Smooth muscle cell of the brain vasculature (primary cell): ENCODE measurements around the gene RNF182.
"Not testable (repeated sequence)": the region's sequence is repeated elsewhere in the genome, so short reads cannot be mapped to it uniquely, and the experiment has no call there.

Source experiments
- DNase-seq: peaks from one replicate; pipeline ENCODE4 v3.0.0-alpha.2; 2012; ENCODE audit warnings: low read depth, low spot score

Gene RNF182

DNA sequence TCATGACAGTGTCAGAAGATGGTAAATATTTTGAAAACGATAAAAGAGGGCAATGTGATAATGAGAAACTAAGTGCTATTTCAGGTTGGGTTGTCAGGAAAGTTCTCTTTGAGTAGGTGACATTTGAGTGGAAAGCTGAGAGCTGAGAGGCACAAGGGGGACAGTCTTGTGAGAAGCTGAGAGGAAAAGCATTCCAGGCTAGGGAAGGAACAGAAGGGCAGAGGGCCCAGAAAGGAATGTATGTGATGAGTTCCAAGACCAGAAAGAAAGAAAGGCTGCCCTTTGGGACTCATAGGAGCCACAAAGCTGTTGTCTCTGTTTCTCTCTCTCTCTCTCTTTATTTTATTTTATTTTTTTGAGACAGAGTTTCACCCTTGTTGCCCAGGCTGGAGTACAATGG is 7.6 kb upstream of the RNF182 start:
- DNase-seq = peak; percentile 9

DNA sequence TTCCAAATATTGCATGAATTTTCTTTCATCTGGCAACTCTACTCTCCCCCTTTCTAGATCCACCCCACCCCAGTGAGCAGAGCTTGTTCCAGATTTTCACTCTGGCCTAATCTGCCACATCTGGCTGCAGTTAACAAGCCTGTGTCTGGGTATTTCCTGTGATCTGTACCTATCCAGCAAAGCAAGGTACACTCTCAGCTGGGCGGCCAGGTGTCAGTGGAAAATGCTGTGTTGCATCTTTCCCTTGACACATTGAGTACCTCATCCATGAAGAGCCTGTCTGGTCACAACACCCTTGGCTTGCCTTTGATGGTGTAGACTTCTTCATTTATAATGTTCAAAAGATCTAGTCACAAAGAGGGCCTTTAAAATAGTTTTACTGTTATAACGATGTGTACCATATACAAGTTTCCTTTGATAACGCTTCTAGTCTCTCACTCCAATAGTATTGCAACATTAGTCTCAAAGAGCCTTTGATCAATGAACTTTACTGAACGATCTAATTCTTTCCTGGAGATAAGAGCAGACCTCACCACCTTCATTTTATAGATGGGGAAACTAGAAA is 6.0 kb upstream of the RNF182 start:
- no peak for DNase-seq

DNA sequence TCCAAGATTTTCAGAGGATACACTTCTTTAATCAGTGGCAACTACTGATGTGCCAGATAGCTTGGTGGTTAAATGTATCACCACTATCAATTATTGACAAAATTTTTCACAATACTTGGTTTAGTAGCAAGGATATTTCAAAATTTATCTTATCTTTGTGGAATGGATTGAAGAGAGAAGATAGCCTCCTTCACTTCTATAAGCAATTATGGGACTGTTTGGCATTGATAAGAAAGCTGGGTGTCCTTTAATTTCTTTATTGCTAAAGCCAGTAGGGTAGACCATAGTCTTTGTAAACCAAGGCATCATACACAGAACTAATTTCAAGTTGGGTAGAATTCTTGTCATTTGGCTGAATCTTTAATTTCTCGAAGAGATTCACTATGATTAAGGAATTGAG is 4.9 kb upstream of the RNF182 start:
- DNase-seq = no peak

DNA sequence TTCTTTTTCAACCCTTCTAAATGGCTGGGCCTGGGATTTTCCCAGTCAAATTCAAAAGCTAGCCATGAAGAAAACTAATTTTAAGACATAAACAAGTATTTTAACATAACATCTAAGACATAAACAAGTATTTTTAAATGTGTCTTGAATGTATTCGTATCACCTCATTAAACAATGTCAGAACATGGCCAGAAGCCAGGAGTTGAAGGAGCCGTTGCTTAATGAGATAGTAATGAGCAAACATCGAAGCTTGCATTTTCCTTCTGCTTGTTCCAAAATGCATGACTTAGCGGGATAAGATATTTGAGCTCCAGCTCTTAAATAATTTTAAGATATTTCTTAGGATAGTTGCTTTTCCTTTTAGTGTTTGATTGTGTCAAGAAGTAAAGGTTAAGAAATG is 4.2 kb upstream of the RNF182 start:
- DNase-seq = no peak

DNA sequence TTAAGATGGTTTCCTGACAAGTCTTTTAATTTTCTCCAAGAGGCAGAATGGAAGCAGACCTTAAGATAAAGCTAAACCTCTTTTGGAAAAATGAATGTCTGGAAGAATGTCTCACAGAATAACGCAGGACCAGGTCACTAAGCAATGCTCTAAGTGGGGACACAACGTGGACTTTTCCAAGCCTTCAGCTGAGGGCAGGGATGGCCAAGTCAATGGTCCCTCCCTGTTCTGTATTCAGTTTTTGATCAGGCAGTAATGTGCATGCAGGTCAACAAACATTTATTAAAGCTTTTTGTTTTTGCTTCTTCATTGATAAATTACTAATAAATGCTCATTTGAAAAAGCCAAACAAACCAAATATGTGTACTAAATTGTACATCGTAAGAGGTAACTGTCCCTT is 2.0 kb upstream of the RNF182 start:
- DNase-seq = no peak

DNA sequence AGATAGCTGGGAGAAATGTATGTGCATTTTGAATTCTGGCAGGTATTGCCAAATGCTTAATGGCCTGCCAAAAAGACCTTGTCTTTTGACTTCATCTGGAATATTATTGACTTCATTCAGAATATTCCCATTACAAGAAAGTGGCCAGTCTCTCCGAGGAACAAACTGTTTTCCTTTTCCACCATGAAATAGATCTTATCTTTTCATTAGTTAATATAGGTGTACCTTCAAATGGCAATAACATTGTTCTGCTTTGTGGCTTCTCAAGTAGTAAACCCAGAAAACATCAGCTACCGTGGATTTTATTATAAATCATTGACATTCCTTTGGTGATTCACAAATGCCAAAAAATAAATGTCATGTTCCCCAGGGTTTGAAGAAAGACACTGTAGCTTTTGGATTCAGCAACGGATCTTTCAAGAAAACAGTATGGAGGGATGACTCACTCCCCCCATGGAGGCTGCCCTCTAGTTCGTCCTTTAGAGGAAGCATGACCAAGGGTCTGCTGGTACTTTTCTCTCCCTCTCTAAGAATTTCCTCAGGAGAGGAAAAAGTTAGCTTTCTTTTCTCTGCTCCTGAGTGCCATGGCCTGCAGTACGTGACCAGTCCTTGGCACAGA is 1.1 kb upstream of the RNF182 start:
- peak; percentile 70 for DNase-seq

DNA sequence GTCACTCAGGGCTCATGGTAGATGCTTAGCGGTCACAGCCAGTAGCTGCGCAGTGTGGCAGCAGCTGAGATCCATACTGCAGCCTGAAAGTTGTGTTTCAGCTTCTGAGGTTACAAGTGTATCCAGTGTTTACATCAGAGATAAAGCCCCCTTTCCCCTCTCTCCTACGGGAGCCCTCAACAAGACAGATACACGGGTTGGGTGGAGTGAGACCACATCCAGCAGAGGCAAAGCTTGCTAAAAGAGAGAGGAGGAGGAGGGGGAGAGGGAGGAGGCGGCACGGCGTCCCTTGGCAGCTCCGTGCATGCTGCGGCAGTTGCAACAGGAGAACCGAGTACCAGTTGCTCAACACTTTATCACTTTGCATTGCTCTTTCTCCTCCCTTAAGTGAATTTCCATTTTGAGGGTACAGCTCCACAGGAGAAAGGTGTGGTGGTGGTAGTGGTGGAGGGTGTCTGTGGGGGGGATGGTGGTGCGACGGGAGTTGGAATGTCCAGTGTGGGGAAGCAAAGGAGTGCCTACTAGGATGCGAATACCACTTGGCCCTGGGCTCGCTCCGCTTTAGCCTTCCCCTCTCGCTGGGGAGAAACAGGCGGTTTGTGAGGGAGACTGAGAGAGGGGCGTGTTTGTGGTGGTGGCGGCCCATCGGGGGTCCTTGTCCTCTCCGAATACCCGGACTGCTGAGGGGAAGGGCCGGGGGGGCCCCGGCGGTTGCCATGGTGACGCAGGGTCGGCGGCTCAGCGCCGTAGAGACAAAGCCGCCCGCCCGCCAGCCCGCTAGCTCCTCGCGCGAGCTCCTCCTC is 405 bp upstream of the RNF182 start:
- peak; percentile 18 for DNase-seq

DNA sequence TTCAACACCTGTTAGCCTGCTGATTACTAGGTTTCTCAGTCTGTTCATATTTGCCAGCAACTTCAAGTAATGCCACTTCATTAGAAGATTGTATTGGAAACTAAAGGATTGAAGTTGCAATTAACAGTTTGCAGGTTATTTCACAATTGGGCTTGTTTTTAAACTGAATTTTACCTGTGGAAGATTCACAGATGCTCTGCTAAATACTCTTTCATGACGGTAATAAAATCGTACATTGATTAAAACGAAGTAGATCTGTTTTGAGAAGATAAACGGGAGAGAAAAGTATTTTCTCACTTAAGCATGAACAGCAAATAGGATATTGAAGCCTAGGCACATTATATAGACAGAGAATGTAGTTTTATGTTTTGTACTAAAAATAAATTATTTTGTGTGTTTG is 1.6 kb downstream of the RNF182 start:
- no peak for DNase-seq

DNA sequence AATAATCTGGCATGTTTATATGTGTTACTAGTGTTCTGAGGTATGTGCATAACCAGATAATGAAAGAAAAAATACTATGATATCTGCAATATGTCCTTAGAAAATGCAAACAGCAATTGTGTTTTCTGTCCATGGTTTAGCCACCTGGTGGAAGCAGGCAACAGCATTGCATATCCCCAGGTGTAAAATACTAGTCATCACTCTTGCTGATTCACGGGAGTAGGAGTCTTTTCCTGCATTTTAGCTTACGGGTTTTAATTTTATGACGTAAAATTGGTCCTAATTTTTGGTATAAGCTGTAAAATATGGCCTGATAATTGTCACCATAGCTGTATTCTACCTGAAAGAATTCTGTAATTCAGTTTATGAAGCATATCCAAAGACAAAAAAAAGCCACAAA is 2.5 kb downstream of the RNF182 start:
- DNase-seq = no peak

DNA sequence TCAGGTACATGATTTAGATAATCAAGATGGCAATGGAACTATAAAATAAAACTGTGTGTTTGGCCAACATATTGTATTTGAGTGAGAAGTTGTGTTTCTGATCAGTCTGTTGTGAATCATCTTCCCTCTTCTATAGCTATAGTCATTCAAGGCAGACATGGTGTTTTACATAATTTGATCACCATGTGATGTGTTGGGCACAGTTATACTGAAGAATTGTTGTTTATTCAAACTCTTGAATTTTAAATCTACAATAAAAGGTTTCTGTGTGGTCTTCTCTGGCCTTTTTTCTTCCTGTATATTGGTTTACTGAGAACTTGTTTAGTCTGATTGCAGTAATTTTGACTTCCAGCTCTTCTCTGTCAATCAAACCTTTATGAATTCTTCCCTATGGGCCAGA is 4.4 kb downstream of the RNF182 start:
- DNase-seq = no peak

DNA sequence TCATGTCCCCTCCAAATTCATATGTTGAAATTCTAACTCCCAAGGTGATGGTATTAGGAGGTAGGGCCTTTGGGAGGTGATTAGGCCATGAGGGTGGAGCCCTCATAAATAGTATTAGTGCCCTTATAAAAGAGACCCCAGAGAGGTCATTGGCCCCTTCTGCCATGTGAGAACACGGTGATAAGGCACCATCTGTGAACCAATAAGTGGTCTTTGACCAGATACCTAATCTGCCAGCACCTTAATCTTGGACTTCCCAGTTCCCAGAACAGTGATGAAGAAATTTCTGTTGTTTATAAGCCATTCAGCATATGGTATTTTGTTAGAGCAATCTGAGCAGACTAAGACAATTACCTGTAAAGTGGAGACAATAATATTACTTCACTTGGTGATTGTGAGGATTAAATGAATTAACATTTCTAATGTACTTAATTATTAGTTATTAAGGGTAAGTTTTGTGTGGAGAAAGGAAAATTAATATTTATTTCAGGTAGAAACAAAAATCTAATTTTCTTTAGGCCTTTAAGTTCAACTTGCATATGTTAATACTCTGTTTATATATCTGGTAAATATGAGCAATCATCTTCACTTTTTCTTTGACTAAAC is 7.1 kb downstream of the RNF182 start:
- no peak for DNase-seq

DNA sequence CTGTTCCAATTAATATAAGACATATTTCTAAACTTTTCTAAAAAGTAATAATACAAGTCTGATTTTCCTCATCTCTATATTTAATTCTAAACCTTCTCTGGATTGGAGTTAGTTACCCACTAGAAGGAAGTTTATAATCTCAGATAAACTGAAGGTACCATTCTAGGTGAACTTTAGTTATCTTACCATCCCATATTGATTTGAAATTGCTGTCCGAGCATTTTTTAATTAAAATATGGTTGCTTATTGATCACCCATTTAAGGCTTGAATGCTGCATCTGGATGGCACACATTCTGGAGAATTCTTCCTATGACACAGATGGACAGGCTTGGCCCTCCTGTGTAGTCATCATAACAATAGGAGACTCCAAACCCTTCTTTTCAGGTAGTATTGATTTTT is 8.0 kb downstream of the RNF182 start:
- DNase-seq = no peak

DNA sequence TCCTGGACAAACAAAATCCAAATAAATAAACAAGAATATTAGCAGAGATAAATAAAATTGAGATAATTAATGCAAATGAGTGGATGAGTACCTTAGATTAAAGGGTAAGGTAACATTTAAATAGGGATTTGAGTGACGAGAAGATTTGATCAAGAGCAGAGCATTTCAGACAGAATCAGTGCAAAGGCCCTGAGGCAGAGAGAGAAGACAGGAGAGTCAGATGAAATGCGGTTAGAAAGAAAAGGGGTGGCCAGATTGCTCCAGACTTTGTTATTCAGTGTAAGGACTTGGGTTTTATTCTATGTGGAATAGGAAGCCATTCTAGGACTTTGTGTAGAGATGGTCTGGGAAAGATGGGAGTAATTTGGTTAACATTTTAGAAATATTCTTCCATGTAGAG is 10.0 kb downstream of the RNF182 start:
- DNase-seq = no peak

DNA sequence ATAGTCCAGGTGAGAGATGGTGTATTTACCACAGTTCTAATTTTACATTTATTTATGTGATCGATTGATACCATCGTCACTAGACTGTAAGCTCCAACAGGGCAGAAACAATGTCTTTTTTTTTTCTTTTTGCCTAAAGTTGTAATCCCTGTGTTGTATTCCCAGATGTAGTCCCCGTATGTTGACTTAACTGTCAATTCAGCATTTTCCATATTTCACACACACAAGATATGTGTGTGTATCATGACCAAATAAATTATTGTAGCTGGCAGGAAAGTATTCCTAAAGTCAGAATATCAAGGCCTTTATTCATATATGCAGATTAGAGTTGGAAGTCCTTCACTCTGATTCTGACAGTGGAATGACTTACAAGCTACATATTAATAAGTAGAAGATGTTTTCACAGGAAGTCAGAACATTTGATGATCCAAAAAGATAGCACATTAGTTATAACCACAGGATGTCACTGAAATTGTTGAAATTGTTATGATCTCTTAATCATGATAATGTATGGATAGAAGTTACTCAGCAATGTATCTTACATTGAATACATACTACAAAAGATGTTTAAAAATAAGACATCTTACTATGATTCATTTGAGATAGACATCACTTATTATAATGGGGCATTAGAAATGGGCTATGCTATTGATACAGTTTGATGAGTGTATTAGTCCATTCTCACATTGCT is 10.6 kb downstream of the RNF182 start:
- no peak for DNase-seq

DNA sequence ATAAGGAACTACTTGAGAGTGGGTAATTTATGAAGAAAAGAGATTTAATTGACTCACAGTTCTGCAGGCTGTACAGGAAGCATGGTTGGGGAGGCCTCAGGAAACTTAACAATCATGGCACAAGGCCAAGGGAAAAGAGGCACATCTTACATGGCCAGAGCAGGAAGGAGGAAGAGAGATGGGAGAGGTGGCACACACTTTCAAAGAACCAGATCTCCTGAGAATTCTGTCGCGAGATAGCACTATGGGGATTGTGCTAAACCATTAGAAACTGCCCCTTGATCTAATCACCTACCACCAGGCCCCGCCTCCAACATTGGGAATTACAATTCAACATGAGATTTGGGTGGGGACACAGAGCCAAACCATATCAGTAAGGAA is 11.1 kb downstream of the RNF182 start:
- not testable (repeated sequence) for DNase-seq

DNA sequence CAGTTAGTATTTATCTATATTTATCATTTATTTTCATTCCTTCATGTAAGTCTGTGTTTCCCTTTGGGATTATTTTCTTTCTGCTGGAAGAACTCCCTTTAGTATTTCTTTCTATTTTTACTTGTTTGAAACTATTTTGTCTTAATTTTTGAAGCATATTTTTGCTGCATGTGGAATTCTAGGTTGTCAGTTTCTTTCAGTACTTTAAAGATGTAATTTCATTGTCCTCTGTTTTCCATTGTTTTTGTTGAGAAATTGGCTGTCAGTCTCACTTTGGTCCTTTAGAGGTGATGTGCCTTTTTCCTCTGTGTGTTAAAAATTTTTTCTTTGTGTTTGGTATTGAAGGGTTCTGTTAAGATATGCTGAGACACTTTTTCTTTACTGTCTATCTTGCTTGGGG is 17.1 kb downstream of the RNF182 start:
- no peak for DNase-seq

DNA sequence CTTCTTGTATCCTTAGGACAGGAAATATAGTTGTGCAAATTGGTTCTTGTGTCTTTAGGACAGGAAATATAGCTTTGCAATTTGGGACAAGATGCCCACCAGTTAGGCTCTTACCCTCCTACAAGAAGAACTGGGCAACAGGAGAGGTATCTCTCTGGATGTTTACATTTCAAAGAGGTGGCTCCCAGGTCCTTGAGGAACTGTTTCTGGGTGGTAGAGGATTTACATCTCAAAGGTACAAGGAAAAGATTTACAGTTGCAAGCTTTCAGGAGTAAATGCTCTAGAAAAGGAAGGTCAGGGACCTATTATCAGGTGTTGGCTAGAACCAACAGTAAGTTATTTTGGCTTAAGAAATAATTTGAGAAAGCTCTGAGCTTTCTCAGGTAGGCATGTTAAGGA is 19.2 kb downstream of the RNF182 start:
- no peak for DNase-seq

DNA sequence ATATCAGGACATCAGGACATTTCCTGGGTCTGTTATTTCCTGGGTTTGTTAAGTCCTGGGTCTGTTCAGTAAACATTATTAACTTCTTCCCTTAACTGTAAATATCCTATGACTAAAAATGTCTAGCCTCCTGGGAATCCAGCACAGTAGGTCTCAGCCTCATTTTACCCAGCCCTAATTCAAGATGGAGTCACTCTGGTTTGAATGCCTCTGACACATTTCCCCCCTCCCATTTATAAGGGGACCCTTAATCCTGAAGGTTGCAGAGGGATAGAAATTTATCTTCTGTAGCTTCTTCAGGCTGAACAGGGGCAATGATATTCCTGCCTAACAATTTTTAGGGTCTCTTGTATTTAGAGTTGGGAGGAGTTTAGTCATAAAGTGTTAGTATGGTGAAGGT is 21.8 kb downstream of the RNF182 start:
- no peak for DNase-seq

DNA sequence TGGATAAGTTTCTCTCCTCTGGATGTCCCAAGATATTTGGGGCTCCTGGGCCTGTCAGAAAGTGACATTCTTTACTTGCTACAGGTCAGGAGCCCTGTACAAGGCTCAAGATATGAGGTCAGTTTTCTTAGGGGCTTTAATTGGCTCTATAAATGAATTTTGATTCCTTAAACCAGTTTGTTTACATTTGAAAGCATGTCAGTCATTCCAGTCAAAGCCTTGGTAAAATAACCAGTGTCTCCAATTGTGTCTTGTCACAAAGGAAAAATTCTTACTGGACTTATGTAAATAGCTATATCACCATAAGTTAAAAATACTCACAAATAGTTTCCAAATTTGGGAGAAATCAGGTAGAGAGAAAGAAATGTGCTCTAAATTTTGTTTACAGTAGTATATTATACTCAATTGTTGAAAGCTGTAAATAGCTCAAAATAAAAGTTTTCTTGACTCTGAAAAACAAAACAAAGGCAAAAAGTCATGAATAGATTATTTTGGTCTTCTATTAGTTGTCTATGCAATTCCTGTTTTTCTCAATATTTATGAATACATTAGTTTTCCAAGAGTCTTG is 22.9 kb downstream of the RNF182 start:
- no peak for DNase-seq

DNA sequence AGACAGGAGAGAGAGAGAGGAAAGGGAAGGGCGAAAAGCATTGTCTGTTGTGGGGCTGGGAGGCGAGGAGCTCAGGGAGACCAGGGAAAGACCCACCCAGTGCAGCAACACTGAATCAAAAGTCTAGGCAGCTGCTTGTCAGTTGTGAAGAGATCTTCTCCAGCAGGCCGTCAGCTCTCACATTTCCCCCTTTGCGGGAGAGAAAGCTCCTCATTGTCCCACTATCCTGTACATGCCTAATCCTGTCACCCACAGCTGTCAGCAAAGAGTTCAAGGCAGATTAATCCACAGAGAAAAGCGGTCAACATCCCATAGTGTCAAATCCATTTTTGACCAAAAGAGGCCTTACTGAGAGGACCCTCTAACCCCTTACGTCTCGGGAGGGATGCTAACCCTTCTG is 27.3 kb downstream of the RNF182 start:
- DNase-seq = no peak

DNA sequence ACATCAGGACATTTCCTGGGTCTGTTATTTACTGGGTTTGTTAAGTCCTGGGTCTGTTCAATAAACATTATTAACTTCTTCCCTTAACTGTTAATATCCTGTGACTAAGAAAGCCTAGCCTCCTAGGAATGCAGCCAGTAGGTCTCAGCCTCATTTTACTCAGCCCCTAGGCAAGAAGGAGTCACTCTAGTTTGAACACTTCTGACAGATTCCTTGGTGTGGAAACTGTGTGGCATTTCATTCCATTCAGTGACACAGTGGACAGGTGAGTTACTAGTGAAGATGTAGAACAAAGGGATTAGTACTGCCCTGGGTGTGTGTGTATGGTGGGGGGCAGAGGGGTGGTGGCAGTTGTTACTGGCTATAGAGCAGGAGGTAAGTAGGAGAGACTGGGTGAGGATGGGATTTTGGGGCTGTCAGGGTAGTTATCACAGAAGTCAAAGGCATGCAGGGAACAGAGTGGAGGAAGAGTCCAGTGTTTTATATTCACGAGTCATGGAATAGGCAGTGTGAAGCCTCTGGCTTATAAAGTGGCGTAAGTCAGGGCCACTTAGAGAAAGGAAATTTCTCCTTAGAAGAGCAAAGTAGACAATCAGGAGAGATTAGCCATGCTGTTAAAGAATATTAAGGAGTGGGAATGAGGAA is 28.4 kb downstream of the RNF182 start:
- DNase-seq = no peak
